OCI-LY3 (cell line): ENCODE data around the gene BAZ2B.

Experiments used
- H2AFZ ChIP-seq: fragments of 200-600, 300-600 bp; shearing (Covaris generic); 2 replicates; pipeline ENCODE4 v1.6.0; 2014; ENCODE audit warnings: antibody characterized with exemption, low read depth, low read length
- H3K27ac ChIP-seq: fragments of 200-600, 300-600 bp; sonication (generic); 2 replicates; pipeline ENCODE4 v1.5.1; 2014; ENCODE audit warnings: mild to moderate bottlenecking, low read length, moderate library complexity, mixed read lengths
- H3K27me3 ChIP-seq: fragments of 200-600, 300-600 bp; sonication (generic); 2 replicates; pipeline ENCODE4 v1.6.1; 2014; ENCODE audit warnings: low read depth, low read length, mixed read lengths
- H3K36me3 ChIP-seq: fragments of 200-600, 300-600 bp; sonication (generic); replicated peaks from 2 replicates; pipeline ENCODE3; 2014; ENCODE audit warnings: low read depth, low read length, mixed read lengths
- H3K4me1 ChIP-seq: fragments of 300-600, 200-600 bp; sonication (generic); 2 replicates; pipeline ENCODE4 v1.6.1; 2014; ENCODE audit warnings: low read length, mixed read lengths
- H3K4me2 ChIP-seq: fragments of 200-600, 300-600 bp; sonication (generic); 2 replicates; pipeline ENCODE4 v1.6.1; 2014; ENCODE audit warnings: low read length, mixed read lengths
- H3K4me3 ChIP-seq: fragments of 300-600, 200-600 bp; sonication (generic); 2 replicates; pipeline ENCODE4 v1.5.1; 2014; ENCODE audit warnings: antibody characterized with exemption, mild to moderate bottlenecking, low read length, moderate library complexity
- H3K79me2 ChIP-seq: fragments of 300-600, 200-600 bp; shearing (Covaris generic); 2 replicates; pipeline ENCODE4 v1.6.1; 2014; ENCODE audit warnings: mild to moderate bottlenecking, low read length, mixed read lengths
- H3K9ac ChIP-seq: fragments of 300-600, 200-600 bp; shearing (Covaris generic); 2 replicates; pipeline ENCODE4 v1.6.0; 2014; ENCODE audit warnings: mild to moderate bottlenecking, low read length, moderate library complexity
- H3K9me3 ChIP-seq: fragments of 200-600, 300-600 bp; shearing (Covaris generic); 2 replicates; pipeline ENCODE4 v1.6.1; 2014; ENCODE audit warnings: low read length, mixed read lengths; ENCODE audit not compliant: insufficient read depth
- H4K20me1 ChIP-seq: fragments of 200-600, 300-600 bp; sonication (generic); 2 replicates; pipeline ENCODE4 v1.6.1; 2016; ENCODE audit warnings: low read length, mixed read lengths; ENCODE audit not compliant: insufficient read depth
- CTCF ChIP-seq: fragments of 200-600, 300-600 bp; sonication (generic); IDR thresholded peaks from 2 replicates; pipeline ENCODE4 v1.5.1; 2014; ENCODE audit warnings: antibody characterized with exemption, low read length, low read depth
- EZH2phosphoT487 ChIP-seq: fragments of 200-600 bp; shearing (Covaris generic); IDR thresholded peaks from 2 replicates; pipeline ENCODE4 v1.6.1; 2018; ENCODE audit warnings: antibody characterized with exemption, mixed run types, low read depth

BAZ2B gene

GRCh38 chr2:159525012-159525411 is 91.3 kb downstream of the BAZ2B start:
- no peak overlapping the region for H3K4me3 ChIP-seq
- H3K4me2 ChIP-seq = no peak overlapping the region
- no peaks in the 10 kb centered on the region for H3K4me1 ChIP-seq
- H2AFZ ChIP-seq = no peak overlapping the region
- TF ChIP-seq EZH2phosphoT487 (no peak), CTCF (no peak)
- no peaks in the 10 kb centered on the region for H3K27me3 ChIP-seq
- no peaks in the 10 kb centered on the region for H3K79me2 ChIP-seq
- no peak overlapping the region for H3K9ac ChIP-seq
- no peak overlapping the region for H3K27ac ChIP-seq
- no peaks in the 10 kb centered on the region for H4K20me1 ChIP-seq
- H3K9me3 ChIP-seq = no peaks in the 10 kb centered on the region
- no peaks in the 10 kb centered on the region for H3K36me3 ChIP-seq

DNA sequence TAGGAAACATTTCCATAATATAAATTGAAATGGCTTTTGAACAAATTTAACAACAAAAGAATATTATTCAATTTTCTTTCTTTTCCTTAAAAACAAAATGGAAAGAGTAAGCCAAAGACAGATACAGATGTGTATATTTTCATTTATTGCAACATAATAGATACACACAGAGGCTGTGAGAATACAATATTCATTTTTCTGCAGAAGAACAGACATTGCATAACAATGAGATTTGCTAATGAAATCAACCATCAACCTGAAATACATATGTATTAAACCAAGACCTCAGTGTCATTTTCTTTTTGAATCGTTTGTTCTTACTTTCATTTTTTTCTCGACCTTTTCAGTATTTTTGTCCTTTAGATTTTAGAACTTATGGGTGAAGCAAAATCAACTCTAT is 95.1 kb downstream of the BAZ2B start:
- H3K9me3 ChIP-seq = no peaks in the 10 kb centered on the region
- H3K27ac ChIP-seq = no peak overlapping the region
- no peaks in the 10 kb centered on the region for H3K36me3 ChIP-seq
- peaks cover 3% of the 10 kb centered on the region; the same call in 1 of the 2 replicates for H3K4me1 ChIP-seq
- H3K4me3 ChIP-seq = no peak overlapping the region
- no peak overlapping the region for H3K4me2 ChIP-seq
- no peak overlapping the region for H3K9ac ChIP-seq
- no peaks in the 10 kb centered on the region for H3K79me2 ChIP-seq
- H4K20me1 ChIP-seq = no peaks in the 10 kb centered on the region
- no peak overlapping the region for H2AFZ ChIP-seq
- no peaks in the 10 kb centered on the region for H3K27me3 ChIP-seq
- TF ChIP-seq CTCF (no peak), EZH2phosphoT487 (no peak)

- TF ChIP-seq EZH2phosphoT487 = no peak
- no peak for TF ChIP-seq CTCF
- Histone ChIP-seq H3K9ac (no peak overlapping the region), H3K79me2 (no peaks in the 10 kb centered on the region), H3K9me3 (no peaks in the 10 kb centered on the region), H4K20me1 (no peaks in the 10 kb centered on the region), H3K4me2 (no peak overlapping the region), H3K36me3 (no peaks in the 10 kb centered on the region), H2AFZ (no peak overlapping the region), H3K4me1 (peaks cover 10% of the 10 kb centered on the region), H3K4me3 (no peak overlapping the region), H3K27ac (no peak overlapping the region), H3K27me3 (no peaks in the 10 kb centered on the region)
Observed at GRCh38 chr2:159518321-159519005, 97.9 kb downstream of the BAZ2B start.

- Histone ChIP-seq H4K20me1 (no peaks in the 10 kb centered on the region), H3K27me3 (no peaks in the 10 kb centered on the region), H3K4me2 (peak overlapping the region; percentile 64), H3K4me3 (peak overlapping the region; percentile 69), H2AFZ (peak overlapping the region; percentile 87), H3K36me3 (no peaks in the 10 kb centered on the region), H3K27ac (peak overlapping the region; percentile 1; the same call in 1 of the 2 replicates), H3K4me1 (peaks cover 10% of the 10 kb centered on the region), H3K9ac (peak overlapping the region; percentile 56), H3K79me2 (no peaks in the 10 kb centered on the region), H3K9me3 (no peaks in the 10 kb centered on the region)
- no peak for TF ChIP-seq EZH2phosphoT487
- no peak for TF ChIP-seq CTCF
Observed at GRCh38 chr2:159516241-159516758, 100.0 kb downstream of the BAZ2B start.
